Neural cell (in vitro differentiated cells): ENCODE results near the gene CSNK1G3. TPM values are rescaled to one million over a fixed set of nuclear protein-coding genes. Genes with fewer than 3 reads are reported as not detected.

Experiments
- H2AFZ ChIP-seq: fragments of 200-600, 300-800 bp; sonication (generic), shearing (Covaris generic); 2 replicates; pipeline ENCODE4 v1.6.0; 2014; ENCODE audit warnings: low read depth, mild to moderate bottlenecking, antibody characterized with exemption, low read length, moderate library complexity
- H3F3A ChIP-seq: fragments of 200-600 bp; shearing (Covaris generic); 2 replicates; pipeline ENCODE4 v1.6.1; 2016; ENCODE audit warnings: mild to moderate bottlenecking, moderate library complexity, mixed read lengths, antibody characterized with exemption, low read length; ENCODE audit not compliant: insufficient read depth, poor library complexity, severe bottlenecking
- H3K27ac ChIP-seq: fragments of 200-600, 300-800 bp; sonication (generic), shearing (Covaris generic); 2 replicates; pipeline ENCODE4 v1.5.1; 2014; ENCODE audit warnings: mild to moderate bottlenecking, low read length, moderate library complexity
- H3K27me3 ChIP-seq: fragments of 300-800, 200-600 bp; sonication (generic), shearing (Covaris generic); 2 replicates; pipeline ENCODE4 v1.6.0; 2014; ENCODE audit warnings: mild to moderate bottlenecking, low read depth, low read length, moderate library complexity; ENCODE audit not compliant: insufficient read depth
- H3K36me3 ChIP-seq: fragments of 300-800, 200-600 bp; sonication (generic), shearing (Covaris generic); 2 replicates; pipeline ENCODE4 v1.5.1; 2014; ENCODE audit warnings: mild to moderate bottlenecking, antibody characterized with exemption, low read length, moderate library complexity; ENCODE audit not compliant: insufficient read depth
- H3K4me2 ChIP-seq: fragments of 300-800, 200-600 bp; sonication (generic), shearing (Covaris generic); 2 replicates; pipeline ENCODE4 v1.6.0; 2014; ENCODE audit warnings: mild to moderate bottlenecking, low read length
- H3K4me3 ChIP-seq: fragments of 300-800, 200-600 bp; sonication (generic), shearing (Covaris generic); 2 replicates; pipeline ENCODE4 v1.5.1; 2014; ENCODE audit warnings: mild to moderate bottlenecking, low read length, moderate library complexity
- H3K79me2 ChIP-seq: fragments of 200-600 bp; shearing (Covaris generic); replicated peaks from 2 replicates; pipeline ENCODE4 v1.6.0; 2014; ENCODE audit warnings: mild to moderate bottlenecking, low read length, moderate library complexity; ENCODE audit not compliant: insufficient read depth
- H3K9ac ChIP-seq: fragments of 300-800, 200-600 bp; sonication (generic), shearing (Covaris generic); 2 replicates; pipeline ENCODE4 v1.6.1; 2016; ENCODE audit warnings: mild to moderate bottlenecking, low read length, mixed read lengths
- H3K9me2 ChIP-seq: fragments of 200-600 bp; shearing (Covaris generic); 2 replicates; pipeline ENCODE4 v1.6.1; 2016; ENCODE audit warnings: mild to moderate bottlenecking, low read length, mixed read lengths; ENCODE audit not compliant: insufficient read depth
- H3K9me3 ChIP-seq: fragments of 200-600, 300-800 bp; sonication (generic), shearing (Covaris generic); 2 replicates; pipeline ENCODE4 v1.6.1; 2016; ENCODE audit warnings: mild to moderate bottlenecking, mixed run types, low read length, moderate library complexity, mixed read lengths
- H4K20me1 ChIP-seq: fragments of 200-600 bp; shearing (Covaris generic); 2 replicates; pipeline ENCODE4 v1.6.1; 2016; ENCODE audit warnings: mild to moderate bottlenecking, mixed run types; ENCODE audit not compliant: insufficient read depth
- CTCF ChIP-seq: fragments of 450-650 bp; IDR thresholded peaks from 2 replicates; pipeline ENCODE4 v1.5.1; 2014; ENCODE audit warnings: antibody characterized with exemption, mild to moderate bottlenecking, moderate library complexity; ENCODE audit not compliant: poor library complexity, severe bottlenecking
- EP300 ChIP-seq: fragments of 450-650 bp; conservative IDR thresholded peaks from 2 replicates; pipeline ENCODE4 v1.6.1; 2014; ENCODE audit warnings: antibody characterized with exemption, mild to moderate bottlenecking, moderate library complexity; ENCODE audit not compliant: poor library complexity, severe bottlenecking
- EZH2 ChIP-seq: fragments of 200-600, 300-800 bp; shearing (Covaris generic), sonication (generic); IDR thresholded peaks from 2 replicates; pipeline ENCODE4 v1.6.1; 2014; ENCODE audit warnings: antibody characterized with exemption, low read length, borderline replicate concordance, mild to moderate bottlenecking; ENCODE audit not compliant: insufficient read depth, poor library complexity, severe bottlenecking
- MXI1 ChIP-seq: fragments of 450-650 bp; conservative IDR thresholded peaks from 2 replicates; pipeline ENCODE4 v1.6.1; 2014; ENCODE audit warnings: antibody characterized with exemption, mild to moderate bottlenecking; ENCODE audit not compliant: poor library complexity, severe bottlenecking
- POLR2AphosphoS5 ChIP-seq: IDR thresholded peaks from 2 replicates; pipeline ENCODE4 v1.6.1; 2012
- RAD21 ChIP-seq: fragments of 450-650 bp; conservative IDR thresholded peaks from 2 replicates; pipeline ENCODE4 v1.6.1; 2014; ENCODE audit warnings: antibody characterized with exemption, mild to moderate bottlenecking, moderate library complexity
- REST ChIP-seq: IDR thresholded peaks from 2 replicates; pipeline ENCODE4 v1.6.1; 2012; ENCODE audit warnings: borderline replicate concordance
- SMC3 ChIP-seq: fragments of 450-650 bp; conservative IDR thresholded peaks from 2 replicates; pipeline ENCODE4 v1.6.1; 2014; ENCODE audit warnings: antibody characterized with exemption, mild to moderate bottlenecking, moderate library complexity; ENCODE audit not compliant: poor library complexity
- TAF1 ChIP-seq: IDR thresholded peaks from 2 replicates; pipeline ENCODE4 v1.6.1; 2012; ENCODE audit warnings: low read depth
- polyA plus RNA-seq: library from polyadenylated mRNA; depleted of rRNA; stranded (reverse); fragments of >200 nt; gene quantifications from 2 replicates; pipeline ENCODE4 v1.2.3, GENCODE V29; 2014

CSNK1G3 gene
- polyA plus RNA-seq, 1 donor from 2014 or later, result 29.1 TPM

DNA sequence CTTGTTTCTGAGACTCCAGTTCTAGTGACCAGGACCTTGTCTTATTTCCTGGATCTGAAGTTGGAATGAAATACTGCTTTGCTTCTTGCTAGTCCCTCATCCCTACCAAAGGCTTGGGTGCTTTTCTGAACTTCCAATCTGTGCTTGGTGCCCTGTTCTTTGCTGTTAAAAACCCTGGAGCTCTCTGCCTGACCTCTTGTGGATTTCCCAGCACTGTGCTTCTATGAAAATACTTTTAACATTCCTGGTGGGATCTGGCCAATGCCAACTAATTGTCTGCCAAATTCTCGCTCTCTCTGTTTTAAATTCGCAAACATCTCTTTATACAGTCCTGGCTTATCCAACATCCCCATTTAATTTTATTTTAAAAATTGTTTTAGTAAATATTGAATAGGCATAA lies 26.7 kb upstream of the CSNK1G3 start:
- H3K79me2 ChIP-seq, result no peaks in the 10 kb centered on the region
- H3K4me3 ChIP-seq, result no peak overlapping the region
- H3F3A ChIP-seq, result no peaks in the 10 kb centered on the region
- H3K27ac ChIP-seq, result no peak overlapping the region
- H3K27me3 ChIP-seq, result no peaks in the 10 kb centered on the region
- TF ChIP-seq RAD21, result no peak
- TF ChIP-seq EZH2, result no peak
- TF ChIP-seq SMC3, result no peak
- no peak for TF ChIP-seq EP300
- no peak for TF ChIP-seq TAF1
- no peak for TF ChIP-seq MXI1
- TF ChIP-seq REST, result no peak
- TF ChIP-seq CTCF, result no peak
- H3K4me2 ChIP-seq, result no peak overlapping the region
- H3K9ac ChIP-seq, result no peak overlapping the region
- H3K36me3 ChIP-seq, result no peaks in the 10 kb centered on the region
- no peaks in the 10 kb centered on the region for H3K9me3 ChIP-seq
- no peaks in the 10 kb centered on the region for H3K9me2 ChIP-seq
- H2AFZ ChIP-seq, result no peak overlapping the region
- H4K20me1 ChIP-seq, result no peaks in the 10 kb centered on the region

DNA sequence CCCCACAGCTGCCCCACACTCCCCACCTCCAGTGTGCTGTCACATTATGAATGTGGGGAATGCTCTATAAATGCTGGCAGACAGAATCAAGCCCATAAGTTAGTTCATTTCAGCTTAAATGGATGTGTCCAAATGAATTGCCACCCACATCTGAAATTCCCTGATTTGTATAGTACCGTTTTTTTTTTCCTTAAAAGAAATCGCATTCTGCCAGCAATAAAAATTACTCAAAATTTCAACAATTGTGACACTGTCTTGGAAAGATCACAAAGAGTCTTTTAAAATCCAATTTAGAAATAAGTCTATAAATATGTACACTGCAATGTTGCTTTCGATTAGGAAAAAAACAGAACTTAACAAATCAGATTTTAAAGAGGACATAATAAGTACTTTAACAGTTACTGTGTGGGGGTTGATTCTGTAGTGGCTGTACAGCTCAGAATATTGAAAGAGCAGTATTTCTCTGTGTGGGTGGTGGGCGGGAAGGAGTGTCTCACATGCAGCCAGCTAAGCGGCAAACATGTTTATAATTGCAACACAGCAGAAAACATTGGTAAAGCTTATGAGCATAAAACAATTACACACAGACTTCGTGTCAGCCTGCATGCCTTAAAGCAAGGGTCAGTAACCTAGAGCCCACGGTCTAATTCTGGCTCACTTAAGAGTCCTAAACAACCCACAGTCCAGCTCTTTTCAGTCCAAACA lies 24.9 kb upstream of the CSNK1G3 start:
- H3K27me3 ChIP-seq, result no peaks in the 10 kb centered on the region
- H3K9me2 ChIP-seq, result no peaks in the 10 kb centered on the region

DNA sequence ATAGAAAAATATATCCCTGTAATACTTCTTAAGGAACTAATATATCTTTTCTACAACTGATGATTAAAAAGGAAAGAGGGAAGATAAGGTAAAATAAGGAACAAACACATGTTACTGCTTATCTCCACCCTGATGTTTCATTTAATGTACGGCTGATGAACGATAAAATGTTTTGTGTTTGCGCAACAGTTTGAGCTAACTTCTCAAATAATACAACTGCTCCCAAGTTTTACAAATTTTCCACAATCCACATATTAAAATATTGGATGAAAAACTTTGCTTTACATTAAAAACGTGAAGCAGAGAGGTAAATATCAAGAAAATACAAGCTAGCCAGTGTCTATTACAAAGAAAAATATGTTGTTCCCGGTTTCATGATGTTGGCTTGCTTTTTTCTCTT lies 21.0 kb upstream of the CSNK1G3 start:
- H3K9ac ChIP-seq, result no peak overlapping the region
- H3K4me2 ChIP-seq, result no peak overlapping the region
- H3K9me3 ChIP-seq, result no peaks in the 10 kb centered on the region
- no peak overlapping the region for H3K27ac ChIP-seq
- TF ChIP-seq CTCF (no peak), TAF1 (no peak), SMC3 (no peak), MXI1 (no peak), EZH2 (no peak), POLR2AphosphoS5 (no peak), REST (no peak), EP300 (no peak), RAD21 (no peak)
- no peak overlapping the region for H2AFZ ChIP-seq
- H3K9me2 ChIP-seq, result no peaks in the 10 kb centered on the region
- H3K36me3 ChIP-seq, result no peaks in the 10 kb centered on the region
- no peaks in the 10 kb centered on the region for H4K20me1 ChIP-seq
- H3K4me3 ChIP-seq, result no peak overlapping the region
- no peaks in the 10 kb centered on the region for H3K27me3 ChIP-seq
- H3F3A ChIP-seq, result no peaks in the 10 kb centered on the region
- H3K79me2 ChIP-seq, result no peaks in the 10 kb centered on the region

More for the DNA sequence above, 24.9 kb upstream of the CSNK1G3 start:
- no peaks in the 10 kb centered on the region for H4K20me1 ChIP-seq
- H3F3A ChIP-seq, result no peaks in the 10 kb centered on the region
- H3K4me3 ChIP-seq, result no peak overlapping the region
- no peak for TF ChIP-seq SMC3
- no peak overlapping the region for H3K4me2 ChIP-seq
- H3K9ac ChIP-seq, result no peak overlapping the region
- H3K79me2 ChIP-seq, result no peaks in the 10 kb centered on the region
- no peak overlapping the region for H3K27ac ChIP-seq
- H3K9me3 ChIP-seq, result no peaks in the 10 kb centered on the region
- H3K36me3 ChIP-seq, result no peaks in the 10 kb centered on the region
- H2AFZ ChIP-seq, result no peak overlapping the region
